Activated CD4-positive, CD25-positive, alpha-beta regulatory T cell treated with anti-CD3 and anti-CD28 coated beads, Interleukin-2, amount 50 U/mL, for 16 hours (primary cell): ENCODE data around the gene ST3GAL4.

Experiments used
- DNase-seq: peaks from one replicate; pipeline ENCODE4 v3.0.0-alpha.2; 2020; ENCODE audit warnings: low read depth, low spot score

ST3GAL4 gene

GRCh38 chr11:126443120-126443519, 87.6 kb downstream of the ST3GAL4 start:
- no peak for DNase-seq

- no peak for DNase-seq
Measured at GRCh38 chr11:126444072-126444471, 88.6 kb downstream of the ST3GAL4 start.

- no peak for DNase-seq
Measured at GRCh38 chr11:126446581-126446980, 91.1 kb downstream of the ST3GAL4 start.

- no peak for DNase-seq
Measured at GRCh38 chr11:126450198-126450597, 94.7 kb downstream of the ST3GAL4 start.

GRCh38 chr11:126450806-126451205, 95.3 kb downstream of the ST3GAL4 start:
- DNase-seq, result no peak

GRCh38 chr11:126451211-126451802, 95.8 kb downstream of the ST3GAL4 start:
- no peak for DNase-seq

GRCh38 chr11:126452241-126453101, 97.0 kb downstream of the ST3GAL4 start:
- DNase-seq, result no peak

- no peak for DNase-seq
Measured at GRCh38 chr11:126456089-126456488, 100.6 kb downstream of the ST3GAL4 start.

- DNase-seq, result no peak
Measured at GRCh38 chr11:126456783-126457542, 101.5 kb downstream of the ST3GAL4 start.

- DNase-seq, result no peak
Measured at GRCh38 chr11:126457817-126458216, 102.3 kb downstream of the ST3GAL4 start.

GRCh38 chr11:126459691-126460281, 104.3 kb downstream of the ST3GAL4 start:
- DNase-seq, result no peak

GRCh38 chr11:126460417-126461095, 105.1 kb downstream of the ST3GAL4 start:
- no peak for DNase-seq

- no peak for DNase-seq
Measured at GRCh38 chr11:126461096-126461440, 105.6 kb downstream of the ST3GAL4 start.

GRCh38 chr11:126461996-126462395, 106.5 kb downstream of the ST3GAL4 start:
- no peak for DNase-seq

- no peak for DNase-seq
Measured at GRCh38 chr11:126462422-126462821, 106.9 kb downstream of the ST3GAL4 start.
